TTC549 (cell line): Measurements from ENCODE around the gene MRPL36.
"Not testable (repeated sequence)": the region's sequence is repeated elsewhere in the genome, so short reads cannot be mapped to it uniquely, and the experiment has no call there.

ENCODE experiments used
- FAIRE-seq: peaks from 2 replicates; lab custom pipeline; 2012; peaks lifted over from hg19 to GRCh38; lab: Jason Lieb, UNC

Gene MRPL36

DNA sequence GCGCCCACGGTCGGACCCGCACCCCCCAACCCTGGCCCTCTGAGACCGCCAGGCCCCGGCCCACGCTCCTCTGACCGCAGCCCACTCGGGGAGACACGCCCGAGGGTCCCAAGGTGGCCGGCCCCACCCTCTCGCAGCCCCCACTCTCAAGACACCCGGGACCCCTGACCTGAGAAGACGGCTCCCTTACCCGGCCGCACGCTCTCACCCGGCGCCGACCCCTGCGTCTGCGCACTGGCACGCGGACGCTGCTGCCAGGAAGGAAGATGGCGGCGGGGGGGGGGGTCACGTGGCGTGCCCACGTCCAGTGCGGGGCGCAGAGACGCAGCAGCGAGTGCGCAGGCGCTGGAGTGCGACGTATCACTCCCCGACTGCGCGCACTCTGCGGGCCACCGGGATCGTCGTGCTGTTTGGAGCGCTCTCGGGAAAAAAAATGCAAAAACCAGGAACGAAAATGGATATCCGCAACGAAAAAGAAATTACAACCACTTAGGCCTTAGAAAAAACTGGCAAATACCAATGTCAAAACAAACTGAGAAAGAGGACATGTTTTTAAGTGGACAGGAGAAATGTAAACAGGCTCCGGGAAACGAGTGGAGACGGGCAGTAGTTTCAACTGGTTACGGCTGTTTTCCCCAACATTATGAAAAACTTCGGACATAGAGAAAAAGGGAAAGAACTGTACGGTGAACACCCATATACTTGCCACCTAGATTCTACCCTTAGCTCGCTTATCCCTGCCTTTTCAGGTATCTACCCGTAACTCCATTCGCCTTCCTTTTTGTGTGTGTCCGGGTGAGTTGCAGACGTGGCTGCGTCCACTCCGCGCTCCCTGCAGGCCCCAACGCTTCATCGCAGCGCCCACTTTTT is at the start of gene MRPL36:
MRPL36 (minus strand) TSS at position 236 of the 870 bp plus-strand sequence. CDS start 902 bp downstream, outside the sequence.
- no peak for FAIRE-seq

DNA sequence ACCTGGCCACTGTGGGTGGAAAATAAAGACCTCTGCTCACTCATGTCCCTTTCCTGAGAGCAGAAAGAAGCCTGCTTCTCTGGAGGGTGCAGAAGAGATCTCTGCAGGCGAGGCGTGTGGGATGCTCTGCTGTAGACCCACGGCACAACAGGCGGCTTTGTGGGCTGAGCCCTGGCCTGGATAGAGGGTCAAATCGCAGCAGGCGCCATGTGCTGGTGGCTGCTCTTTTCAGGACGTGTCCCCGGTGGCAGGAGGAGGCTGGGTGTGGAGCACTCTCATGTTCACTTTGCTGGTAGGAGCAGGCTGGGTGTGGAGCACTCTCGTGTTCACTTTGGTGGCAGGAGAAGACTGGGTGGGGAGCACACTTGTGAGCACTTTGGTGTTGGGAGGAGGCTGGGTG is 48.0 kb upstream of the MRPL36 start:
- FAIRE-seq: no peak

DNA sequence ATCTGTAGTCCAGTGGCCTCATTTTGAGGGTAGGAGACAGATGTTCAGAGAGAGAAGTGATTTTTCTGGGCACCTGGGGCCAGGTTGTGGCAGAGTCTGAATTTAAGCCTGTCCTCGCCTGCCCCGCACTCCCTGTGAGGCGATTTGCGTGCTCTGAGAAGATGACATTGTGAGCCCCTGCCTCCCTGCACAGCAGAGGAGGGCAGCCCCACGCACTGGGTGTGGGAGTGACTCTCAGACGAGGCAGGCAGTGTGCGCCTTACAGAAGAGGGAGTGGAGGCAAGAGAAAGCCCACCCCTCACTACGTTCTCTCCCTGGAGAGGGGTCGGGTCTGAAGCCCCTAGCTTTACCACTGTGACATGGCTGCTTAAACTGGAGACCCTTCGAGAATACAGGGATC is 47.4 kb upstream of the MRPL36 start:
- no peak for FAIRE-seq

DNA sequence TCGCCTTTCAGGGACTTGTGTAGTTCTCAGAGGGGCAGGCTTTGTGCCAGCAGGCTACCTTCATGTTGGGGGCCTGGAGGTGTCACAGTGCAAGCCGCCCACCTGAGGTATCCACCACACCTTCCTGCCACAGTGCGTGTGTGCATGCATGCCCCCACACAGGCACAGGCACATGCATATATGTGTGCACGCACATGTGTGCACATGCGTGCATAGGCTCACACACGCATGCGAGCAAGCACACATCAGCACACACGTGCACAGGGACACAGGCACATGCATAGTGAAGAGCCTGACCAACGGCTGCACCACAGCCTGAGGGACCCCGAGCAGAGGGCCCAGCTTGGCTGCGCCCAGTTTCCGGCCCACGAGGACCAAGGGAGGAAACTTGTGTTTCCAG is 46.9 kb upstream of the MRPL36 start:
- FAIRE-seq: no peak

DNA sequence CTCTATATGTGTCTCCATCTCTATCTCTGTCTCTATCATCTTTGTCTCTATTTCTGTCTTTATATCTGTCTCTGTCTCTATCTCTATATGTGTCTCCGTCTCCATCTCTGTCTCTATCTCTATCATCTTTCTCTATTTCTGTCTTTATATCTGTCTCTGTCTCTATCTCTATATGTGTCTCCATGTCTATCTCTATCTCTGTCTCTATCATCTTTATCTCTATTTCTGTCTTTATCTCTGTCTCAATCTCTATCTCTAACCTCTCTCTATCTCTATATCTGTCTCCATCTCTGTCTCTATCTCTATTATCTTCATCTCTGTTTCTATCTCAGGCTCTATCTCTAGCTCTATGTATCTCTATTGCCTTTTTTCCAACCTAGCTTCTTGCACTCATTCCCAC is 46.1 kb upstream of the MRPL36 start:
- no peak for FAIRE-seq

DNA sequence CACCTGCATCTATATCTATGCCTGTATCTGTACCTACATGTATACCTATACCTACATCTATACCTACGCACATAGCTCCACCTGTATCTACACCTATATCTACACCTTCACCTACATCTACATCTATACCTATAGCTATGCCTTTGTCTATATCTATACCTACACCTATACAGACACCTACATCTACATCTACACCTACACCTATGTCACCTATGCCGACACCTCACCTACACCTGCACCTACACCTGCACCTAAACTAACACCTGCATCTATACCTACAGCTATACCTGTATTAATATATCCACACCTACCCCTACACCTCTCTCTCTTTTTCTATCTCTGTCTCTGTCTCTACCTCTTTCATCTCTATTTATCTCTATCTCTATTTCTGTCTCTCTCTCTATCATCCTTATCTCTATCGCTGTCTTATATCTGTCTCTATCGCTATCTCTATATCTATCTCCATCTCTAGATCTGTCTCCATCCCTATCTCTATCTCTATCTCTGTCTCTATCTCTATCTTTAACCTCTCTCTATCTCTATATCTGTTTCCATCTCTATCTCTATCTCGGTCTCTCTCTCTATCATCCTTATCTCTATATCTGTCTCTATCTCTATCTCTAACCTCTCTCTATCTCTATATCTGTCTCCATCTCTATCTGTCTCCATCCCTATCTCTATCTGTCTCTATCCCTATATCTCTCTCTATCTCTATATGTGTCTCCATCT is 45.2 kb upstream of the MRPL36 start:
- no peak for FAIRE-seq

DNA sequence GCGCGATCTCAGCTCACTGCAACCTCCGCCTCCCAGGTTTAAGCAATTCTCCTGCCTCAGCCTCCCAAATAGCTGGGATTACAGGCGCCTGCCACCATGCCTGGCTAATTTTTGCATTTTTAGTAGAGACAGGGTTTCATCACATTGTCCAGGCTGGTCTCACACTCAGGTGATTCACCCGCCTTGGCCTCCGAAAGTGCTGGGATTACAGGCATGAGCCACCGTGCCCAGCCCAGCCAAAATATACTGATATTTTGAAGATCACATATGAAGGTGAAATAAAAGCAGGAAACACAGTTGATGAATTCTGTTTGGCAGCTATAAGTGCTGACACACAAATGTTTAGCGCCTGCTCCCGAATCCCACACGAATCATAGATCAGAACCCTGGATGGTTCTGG is 44.1 kb upstream of the MRPL36 start:
- not testable (repeated sequence) for FAIRE-seq

DNA sequence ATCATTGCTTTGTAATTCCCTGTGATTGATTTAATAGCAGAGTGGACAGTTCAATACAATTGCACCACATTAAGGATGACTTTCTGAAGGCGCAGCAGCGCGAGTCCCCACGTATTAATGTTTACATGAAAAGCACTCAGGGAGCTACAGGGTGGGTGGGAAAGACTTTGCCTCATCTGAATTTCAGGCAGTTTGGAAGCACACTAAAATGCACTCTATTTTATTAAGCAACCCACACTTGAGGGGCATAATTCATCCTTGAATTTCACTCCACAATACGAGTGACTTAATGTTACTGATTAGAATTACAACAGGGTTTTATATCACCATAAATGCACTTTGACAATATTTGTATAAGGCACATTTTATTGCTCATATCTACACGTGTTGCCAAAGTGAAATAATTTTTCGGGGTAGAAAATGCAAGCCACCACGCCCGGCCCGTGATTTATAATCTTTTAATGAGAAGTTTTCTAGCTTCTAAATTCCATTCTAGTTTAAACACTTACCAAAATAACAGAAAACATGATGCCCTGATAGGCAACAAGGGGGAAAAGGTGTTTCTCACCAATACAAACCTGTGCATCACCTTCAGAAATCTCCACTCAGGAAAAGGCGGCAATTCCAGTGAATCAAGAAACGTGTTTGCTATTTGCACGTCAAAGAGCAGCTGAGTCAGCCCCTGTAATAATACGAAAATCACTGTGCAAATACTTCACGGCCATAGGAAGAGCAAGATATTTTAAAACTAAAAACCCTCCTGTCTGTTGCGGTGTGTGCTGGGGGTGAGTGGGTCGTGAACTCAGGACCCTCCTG is 42.6 kb upstream of the MRPL36 start:
- FAIRE-seq: no peak

DNA sequence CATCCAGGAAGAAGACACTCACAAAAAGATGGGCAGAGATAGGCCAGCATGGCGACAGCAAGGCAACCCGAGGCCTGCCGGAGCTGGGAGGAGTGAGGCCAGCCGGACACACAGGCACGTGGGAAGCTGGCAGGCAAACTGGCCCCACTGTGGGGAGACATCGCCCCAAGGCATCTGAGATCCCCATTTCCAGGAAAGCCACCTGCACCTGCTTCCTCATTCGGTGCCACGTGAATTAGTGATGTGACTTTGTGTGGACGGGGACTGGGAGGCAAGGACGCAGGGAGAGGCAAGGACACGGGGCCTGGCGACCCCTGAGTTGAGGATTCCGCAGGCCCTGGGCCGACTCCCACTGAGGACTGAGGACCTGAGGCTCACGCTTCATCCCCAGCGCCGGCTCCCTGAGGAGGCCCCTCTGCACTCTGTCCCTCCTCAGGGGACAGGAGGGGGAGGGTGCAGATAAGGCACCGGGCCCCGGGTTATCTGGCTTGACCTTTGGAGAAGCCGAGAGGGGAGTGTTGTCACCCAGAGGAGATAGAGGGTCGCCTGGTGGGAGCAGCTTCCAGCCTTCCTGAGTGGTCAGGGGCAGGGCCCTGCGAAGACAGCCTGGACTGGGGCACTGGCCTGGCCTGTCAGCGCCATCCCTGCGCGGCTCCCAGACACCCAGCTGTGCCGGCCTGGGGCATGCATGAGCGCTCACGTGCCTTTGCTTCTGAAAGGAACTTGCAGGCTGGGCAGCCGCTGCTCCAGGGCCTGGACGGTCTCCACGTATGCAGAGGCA is 41.3 kb upstream of the MRPL36 start:
- FAIRE-seq: no peak

DNA sequence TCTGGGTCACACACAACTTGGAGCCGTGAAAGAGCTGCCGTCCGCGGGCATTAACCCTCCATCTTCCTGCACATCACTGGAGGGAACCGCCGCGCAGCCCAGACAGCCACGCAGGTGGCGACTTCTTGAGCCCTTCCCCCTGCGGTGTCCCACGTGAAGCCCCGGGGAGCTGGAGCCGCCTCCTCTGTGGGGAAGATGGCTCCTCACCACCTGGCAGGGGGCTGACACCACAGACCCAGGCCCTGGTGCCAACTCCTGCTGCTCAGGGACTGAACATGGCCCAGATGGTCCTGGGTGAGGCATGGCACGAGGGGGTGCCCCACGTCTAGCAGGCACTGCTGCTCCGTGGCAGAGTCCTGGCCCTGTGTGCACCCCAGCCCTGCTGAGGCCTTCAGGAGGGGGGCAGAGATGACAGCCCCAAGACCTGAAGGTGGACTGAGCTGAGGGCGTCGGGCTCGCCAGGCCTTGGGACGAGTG is 40.5 kb upstream of the MRPL36 start:
- FAIRE-seq: no peak

DNA sequence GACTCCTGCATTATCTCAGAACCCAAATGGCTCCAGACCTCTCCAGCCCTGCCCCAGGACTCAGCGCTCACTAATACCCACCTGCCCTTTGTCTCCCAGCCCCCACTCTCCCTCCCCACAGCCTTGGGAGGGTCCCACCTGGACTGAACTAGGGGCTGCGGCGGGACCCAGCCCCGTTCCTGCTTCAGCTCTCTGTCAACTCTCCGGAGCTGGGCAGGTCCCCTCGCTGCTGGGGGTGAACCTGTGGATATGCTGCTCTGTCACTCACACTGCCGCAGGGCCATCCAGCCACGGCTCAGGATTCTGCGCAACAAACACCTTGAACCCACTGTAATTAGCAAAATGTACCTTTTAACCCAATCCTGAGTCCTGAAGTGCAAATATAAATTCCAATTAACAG is 38.4 kb upstream of the MRPL36 start:
- FAIRE-seq: no peak

DNA sequence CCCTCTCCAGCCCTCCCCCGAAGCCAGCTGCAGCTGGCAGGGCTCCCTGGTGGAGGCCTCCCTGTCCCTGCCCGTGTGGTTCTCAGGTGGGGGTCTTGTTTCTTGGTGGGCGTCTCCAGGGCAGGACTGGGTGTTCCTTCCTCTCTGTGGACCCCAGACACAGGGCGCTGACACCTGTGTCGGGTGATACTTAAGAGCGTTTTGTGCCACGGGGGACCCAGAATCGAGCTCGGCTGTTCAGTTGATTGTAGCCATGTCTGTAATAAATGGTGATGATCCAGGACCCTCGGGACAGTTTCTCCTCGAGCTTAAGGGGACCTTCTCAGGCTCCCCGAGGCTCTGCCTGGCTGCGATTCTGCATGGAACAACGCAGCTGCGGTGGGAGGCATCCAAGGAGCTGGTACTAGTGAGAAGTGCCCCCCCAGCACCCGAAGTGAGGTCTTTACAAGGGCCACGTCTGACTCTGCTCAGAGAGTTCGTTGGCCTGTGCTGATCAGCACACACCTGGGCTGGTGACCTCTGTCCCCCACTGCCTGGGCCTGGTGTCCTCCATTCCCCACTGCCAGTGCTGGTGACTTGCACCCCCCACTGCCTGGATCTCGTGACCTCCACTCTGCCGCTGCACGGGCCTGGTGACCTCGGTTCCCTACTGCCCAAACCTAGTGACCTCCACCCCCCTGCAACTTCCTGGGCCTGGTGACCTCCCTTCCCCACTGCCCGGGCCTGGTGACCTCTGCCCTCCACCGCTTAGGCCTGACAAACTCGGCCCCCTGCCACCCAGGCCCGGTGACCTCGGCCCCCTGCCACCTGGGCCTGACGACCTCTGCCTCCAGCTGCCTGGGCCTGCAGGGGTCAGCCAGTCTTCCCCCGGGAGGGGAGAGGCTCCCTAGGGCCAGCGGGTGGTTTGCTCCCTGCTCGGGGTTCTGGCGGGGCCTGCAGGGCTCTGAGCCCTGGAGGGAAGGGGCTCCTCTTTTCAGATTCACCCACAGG is 37.5 kb upstream of the MRPL36 start:
- FAIRE-seq: no peak

DNA sequence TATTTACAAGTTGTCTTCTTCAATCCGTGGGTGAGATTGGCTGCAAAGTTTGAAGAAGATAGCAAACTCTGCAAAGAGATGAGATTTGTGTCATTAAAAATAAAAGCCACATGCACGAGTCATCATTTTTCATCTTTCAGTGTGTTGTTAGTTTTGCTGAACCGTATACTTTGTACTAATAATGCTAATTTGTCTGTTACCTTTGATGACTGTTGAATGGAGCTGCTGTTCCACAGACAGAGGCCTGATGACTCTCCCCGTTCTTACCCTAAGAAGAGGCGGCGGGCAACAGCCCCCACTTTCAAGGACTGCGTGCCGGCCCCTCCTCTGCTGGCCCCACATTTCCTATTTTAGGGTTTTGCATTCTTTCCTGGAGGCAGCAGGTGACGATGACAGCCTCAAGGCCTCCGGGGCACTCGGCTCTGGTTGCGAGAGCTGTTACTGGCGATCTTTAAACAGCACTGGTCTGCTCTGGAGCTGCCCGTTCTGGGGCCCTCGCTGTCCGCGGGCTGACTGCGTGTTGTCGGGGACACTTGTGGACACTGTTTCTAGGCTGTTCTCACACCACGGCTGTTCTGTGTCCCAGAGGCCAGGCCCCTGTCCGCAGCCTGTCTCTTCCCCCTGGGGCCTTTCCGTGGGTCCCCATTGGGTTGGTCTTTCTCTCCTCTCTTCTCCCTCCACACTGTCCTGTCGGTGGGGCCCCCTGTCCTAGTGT is 36.7 kb upstream of the MRPL36 start:
- no peak for FAIRE-seq

DNA sequence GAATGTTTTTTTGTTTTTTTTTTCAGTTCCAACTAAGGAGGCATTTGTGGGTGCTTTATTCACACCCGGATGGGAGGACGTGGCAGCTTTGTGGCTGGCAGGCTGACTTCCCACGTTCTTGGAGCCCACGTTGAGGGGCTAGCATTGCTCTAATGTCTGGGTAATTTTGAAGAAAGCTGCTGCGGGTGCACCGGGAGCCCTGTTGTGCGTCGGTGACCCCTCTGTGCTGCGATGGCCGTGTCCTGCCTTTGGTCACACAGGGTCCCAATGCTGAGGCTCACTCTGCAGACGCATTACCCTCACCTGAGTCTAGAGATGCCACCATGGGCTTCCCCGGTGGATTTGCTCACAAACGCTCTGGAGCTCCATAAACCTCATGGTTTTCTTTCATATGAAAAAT is 35.8 kb upstream of the MRPL36 start:
- FAIRE-seq: no peak

DNA sequence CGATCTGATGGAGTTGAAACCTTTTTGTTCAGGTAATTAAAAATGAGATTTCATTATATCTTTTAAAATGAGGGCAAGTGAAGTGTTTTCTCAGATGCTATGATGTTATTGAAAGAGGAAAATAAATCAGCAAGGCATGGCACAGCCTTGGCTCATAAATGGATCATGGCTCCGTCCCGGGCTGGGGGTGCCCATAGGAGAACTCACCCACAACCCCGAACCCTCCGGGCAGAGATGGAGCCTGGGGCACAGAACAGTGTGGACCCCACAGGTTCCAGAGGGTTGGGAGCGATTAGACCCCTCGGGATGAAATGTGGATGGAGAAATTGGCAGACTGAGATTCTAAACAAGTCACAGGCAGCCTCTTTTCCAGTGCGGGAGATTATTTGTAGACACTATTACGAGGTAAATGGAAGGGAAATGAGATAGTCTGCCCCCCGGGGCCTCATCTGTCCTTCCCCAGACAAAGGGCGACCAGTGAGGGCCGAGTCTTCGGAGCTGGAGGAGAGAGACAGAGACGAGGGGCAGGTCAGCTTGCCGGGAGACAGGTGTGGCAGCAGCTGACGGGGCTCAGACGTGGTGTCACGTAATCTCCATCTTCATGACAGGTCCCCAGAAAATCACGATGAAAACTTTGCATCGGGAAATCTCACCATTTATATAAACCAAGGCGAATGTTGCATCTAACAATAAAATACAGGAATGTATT is 35.2 kb upstream of the MRPL36 start:
- FAIRE-seq: no peak

DNA sequence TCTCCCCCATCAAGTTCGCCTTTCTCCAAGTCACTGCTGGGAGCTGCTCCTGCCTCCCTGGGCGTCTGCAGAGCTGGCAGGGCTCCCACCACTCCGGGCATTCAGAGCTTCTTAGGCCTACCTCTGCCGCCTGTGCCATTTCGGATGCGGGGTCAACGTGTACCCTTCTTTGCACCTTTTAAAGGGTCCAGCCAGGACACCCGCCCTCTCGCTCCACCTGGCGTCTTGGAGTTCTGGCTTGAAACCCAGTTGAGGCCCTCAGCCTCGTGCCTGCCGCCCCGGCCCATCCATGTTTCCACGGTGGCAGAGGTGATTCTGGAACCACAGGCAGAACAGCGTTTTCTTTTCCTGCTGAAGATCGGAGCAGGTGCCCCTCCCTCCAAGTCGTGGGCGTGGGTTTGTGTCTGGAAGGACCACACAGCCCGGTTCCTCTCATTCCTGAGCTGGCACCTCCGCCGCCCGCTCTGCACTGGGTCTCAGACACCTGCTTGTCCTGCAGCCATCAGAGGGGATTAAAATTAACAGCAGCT is 34.5 kb upstream of the MRPL36 start:
- FAIRE-seq: no peak

DNA sequence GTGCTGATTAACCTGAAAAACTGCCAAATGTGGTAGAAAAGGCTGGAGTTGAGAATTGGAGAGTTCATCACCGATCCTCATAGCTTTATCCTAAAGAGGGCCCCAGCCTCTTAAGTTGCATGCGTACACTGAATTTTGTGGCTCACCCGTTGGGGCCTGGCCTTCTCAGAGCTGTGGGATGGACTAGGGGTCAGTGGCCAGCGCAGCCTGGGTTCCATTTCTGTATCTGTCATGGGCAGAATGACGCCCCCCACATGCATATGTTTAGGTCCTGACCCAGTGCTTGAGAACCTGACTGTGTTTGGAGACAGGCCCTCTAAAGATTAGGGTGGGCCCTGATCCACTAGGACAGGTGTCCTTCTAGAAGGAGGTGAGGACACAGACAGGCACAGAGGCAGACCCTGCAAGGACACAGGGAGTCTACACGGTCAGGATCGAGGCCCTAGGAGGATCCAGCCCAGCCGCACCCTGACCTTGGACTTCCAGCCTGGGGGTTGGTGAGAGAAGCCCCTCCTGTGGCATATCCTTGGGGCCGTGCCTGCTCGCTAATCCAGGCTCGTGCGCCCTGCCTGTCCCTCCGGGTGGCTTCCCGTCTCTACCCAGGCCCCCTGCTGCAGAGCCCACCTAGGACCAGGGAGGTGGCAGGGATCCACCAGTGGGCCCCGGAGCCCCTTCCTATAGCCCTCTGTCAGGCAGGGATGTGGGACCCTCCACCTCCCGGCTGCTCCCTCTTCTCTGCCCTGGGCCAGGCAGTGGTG is 33.8 kb upstream of the MRPL36 start:
- FAIRE-seq: no peak
